Skeletal muscle satellite cell (primary cell): Measurements from ENCODE around the gene RNU1-1. TPM values are rescaled to one million over a fixed set of nuclear protein-coding genes. Genes with fewer than 3 reads are reported as not detected.
"Not testable (repeated sequence)": the region's sequence is repeated elsewhere in the genome, so short reads cannot be mapped to it uniquely, and the experiment has no call there.

Source experiments
- H3K27me3 ChIP-seq: 2 replicates; pipeline ENCODE4 v1.7.0; 2013; ENCODE audit warnings: low read length; ENCODE audit not compliant: control insufficient read depth, insufficient read depth
- H3K36me3 ChIP-seq: 2 replicates; pipeline ENCODE4 v1.7.0; 2013; ENCODE audit warnings: mild to moderate bottlenecking, control low read depth, low read length; ENCODE audit not compliant: insufficient read depth
- H3K4me1 ChIP-seq: 2 replicates; pipeline ENCODE4 v1.7.0; 2013; ENCODE audit warnings: low read length; ENCODE audit not compliant: control insufficient read depth, insufficient read depth
- H3K4me2 ChIP-seq: 2 replicates; pipeline ENCODE4 v1.7.0; 2013; ENCODE audit warnings: mild to moderate bottlenecking, low read length
- H3K4me3 ChIP-seq: 2 replicates; pipeline ENCODE4 v1.7.0; 2013; ENCODE audit warnings: low read length
- H3K9ac ChIP-seq: 2 replicates; pipeline ENCODE4 v1.7.0; 2013; ENCODE audit warnings: mild to moderate bottlenecking, low read depth, low read length, moderate library complexity
- H3K9me3 ChIP-seq: replicated peaks from 2 replicates; pipeline ENCODE4 v1.7.0; 2013; ENCODE audit warnings: mild to moderate bottlenecking, control low read depth, low read length
- total RNA-seq: library from RNA; depleted of rRNA; stranded (reverse); fragments of >200 nt; gene quantifications from 2 replicates; pipeline ENCODE4 v1.2.3, GENCODE V29; 2012; rRNA removed

Gene RNU1-1
- total RNA-seq: under 0.01 TPM in 2 replicates

DNA sequence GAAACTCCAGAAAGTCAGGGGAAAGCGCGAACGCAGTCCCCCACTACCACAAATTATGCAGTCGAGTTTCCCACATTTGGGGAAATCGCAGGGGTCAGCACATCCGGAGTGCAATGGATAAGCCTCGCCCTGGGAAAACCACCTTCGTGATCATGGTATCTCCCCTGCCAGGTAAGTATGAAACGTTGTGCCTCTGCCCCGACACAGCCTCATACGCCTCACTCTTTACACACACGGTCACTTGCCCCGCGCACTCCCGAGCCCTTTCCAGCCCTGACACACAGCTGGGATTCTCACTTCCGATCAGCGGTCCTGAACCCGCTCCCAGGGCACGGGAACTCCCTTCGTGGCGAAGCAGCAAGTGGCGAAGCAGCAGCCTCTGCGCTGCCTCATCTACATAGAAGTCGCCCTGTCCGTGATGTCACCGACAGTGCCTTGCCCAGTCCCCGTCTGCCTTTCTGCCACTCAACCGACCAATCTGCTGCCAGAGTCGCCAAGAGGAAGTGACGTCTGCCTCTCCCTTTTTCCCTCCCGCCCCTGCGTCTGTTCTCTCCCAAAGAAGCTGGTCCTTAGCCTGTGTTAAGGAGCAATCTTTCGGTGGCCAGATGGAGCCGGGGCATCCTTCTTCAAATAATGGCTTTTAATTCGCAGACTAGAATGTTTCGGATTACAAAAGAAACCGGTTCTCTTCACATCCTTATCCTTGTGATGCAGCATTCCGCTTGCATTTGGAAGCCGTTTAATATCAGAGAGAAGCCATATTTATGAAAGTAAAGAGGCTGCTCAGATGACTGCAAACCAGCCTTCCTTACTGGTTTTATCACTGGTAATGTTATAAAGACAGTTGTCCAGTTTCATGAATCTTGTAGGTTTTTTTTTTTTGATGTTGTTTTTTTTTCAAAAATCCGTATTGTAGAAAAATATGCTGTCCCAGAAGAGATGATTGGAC, at the start of gene RNU1-1:
TSS of gene RNU1-1 (minus strand) at position 179 of the 949 bp plus-strand sequence.
- not testable (repeated sequence) for H3K4me1 ChIP-seq

DNA sequence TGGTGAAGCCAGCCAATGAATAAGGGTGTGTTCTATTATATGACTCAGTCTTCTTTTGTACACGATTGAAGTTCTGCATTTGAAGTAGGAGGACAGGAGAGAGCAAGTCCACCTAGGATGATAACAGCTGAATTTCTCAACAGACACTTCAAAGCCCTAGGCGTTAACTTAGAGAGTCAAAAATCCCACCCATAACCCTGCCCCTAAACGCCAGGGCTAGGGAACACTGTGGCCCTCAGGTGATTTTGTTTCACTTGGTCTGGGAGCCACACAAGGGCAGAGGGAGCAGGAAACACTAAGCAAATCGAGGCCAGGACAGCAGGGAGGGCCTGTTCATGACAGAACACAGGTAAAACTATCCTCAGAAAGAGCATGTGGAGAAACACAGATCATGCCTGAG, 47.0 kb upstream of the RNU1-1 start:
- not testable (repeated sequence) for H3K4me1 ChIP-seq, H3K27me3 ChIP-seq, H3K36me3 ChIP-seq, H3K9me3 ChIP-seq, H3K4me2 ChIP-seq, H3K9ac ChIP-seq, H3K4me3 ChIP-seq

More for the DNA sequence above, at the start of gene RNU1-1:
- not testable (repeated sequence) for H3K27me3 ChIP-seq, H3K9me3 ChIP-seq, H3K36me3 ChIP-seq
- Histone ChIP-seq H3K4me2 (peak within 1 kb of the TSS; percentile 79), H3K4me3 (peak within 1 kb of the TSS; percentile 66), H3K9ac (peak within 1 kb of the TSS; percentile 82)

- H3K9ac ChIP-seq, H3K27me3 ChIP-seq, H3K4me3 ChIP-seq, H3K4me2 ChIP-seq, H3K4me1 ChIP-seq, H3K9me3 ChIP-seq, H3K36me3 ChIP-seq: not testable (repeated sequence)
These were observed 46.4 kb upstream of the RNU1-1 start for GRCh38 chr1:16560498-16560897.

DNA sequence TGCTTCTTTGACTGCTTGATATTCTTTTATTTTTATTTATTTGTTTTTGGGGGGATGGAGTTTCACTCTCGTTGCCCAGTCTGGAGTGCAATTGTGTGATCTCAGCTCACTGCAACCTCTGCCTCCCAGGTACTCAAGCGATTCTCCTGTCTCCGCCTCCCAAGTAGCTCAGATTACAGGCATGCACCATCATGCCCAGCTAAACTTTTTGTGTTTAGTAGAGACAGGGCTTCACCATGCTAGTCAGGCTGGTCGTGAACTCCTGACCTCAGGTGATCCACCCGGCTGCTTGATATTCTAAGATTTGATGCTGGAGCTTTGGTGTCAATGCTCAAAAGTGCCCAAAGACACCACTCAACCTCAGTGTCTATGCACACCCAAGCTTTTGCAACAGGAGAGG, 45.6 kb upstream of the RNU1-1 start:
- H3K36me3 ChIP-seq, H3K27me3 ChIP-seq, H3K4me1 ChIP-seq, H3K9ac ChIP-seq, H3K4me3 ChIP-seq, H3K4me2 ChIP-seq, H3K9me3 ChIP-seq: not testable (repeated sequence)

DNA sequence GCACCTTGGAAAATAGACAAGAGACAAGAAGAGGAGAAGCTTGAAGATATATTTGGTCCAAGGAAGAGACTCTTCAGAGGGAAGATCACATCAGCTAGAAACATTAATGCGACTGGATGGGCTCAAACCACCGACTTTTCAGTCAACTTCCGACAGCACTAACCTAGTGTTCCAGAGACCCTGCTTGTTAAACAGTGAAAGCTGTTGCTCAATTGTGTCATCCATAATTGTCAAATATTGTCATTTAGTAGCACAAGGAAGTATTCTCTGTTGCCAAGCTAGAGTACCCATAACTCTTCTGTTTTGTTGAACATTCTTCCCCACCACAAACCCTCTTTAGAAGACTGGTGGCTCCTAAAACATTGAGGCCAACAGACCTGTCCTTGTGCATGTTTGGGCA, 42.9 kb upstream of the RNU1-1 start:
- H3K4me3 ChIP-seq, H3K27me3 ChIP-seq, H3K9me3 ChIP-seq, H3K4me2 ChIP-seq, H3K4me1 ChIP-seq, H3K36me3 ChIP-seq, H3K9ac ChIP-seq: not testable (repeated sequence)

DNA sequence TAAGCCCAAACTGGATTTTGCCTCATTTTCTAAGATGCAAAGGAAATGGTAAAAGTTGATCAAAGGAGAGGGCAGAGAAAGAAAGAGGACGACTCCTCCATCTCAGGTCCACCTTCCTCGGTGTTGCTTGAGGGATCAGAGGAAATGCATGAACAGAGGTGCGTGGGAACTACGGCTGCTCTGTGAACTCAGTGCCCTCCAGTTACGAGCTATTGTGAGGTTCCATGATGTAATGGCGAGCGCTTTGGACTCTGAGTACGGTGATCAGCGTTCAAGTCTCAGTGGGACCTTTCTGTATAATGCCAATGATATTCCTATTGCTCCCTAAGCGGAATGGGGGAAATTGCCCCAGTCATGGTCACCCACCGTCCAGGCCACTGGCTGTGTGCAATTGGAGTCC, 39.2 kb upstream of the RNU1-1 start:
- not testable (repeated sequence) for H3K4me3 ChIP-seq, H3K4me1 ChIP-seq, H3K9ac ChIP-seq, H3K27me3 ChIP-seq, H3K4me2 ChIP-seq, H3K36me3 ChIP-seq, H3K9me3 ChIP-seq

- H3K4me3 ChIP-seq, H3K9me3 ChIP-seq: not testable (repeated sequence)
These were observed 36.3 kb upstream of the RNU1-1 start for GRCh38 chr1:16550212-16550918.

DNA sequence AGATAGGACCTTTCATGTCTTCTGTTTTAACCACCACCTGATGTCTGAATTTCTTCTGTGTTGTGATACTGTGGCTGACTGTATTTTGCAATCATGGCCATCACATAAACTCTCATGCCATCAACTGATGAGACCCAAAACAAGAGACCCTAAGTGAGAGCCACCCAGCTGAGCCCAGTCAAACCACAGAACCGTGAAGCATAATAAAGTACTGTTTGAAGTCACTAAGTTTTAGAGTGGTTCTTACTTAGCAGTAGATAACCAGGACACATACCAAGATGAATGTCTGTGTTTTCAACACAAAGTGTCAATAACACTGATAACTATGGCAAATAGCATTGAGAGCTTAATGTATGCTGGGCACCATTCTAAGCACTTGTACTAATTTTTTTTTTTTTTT, 35.5 kb upstream of the RNU1-1 start:
- not testable (repeated sequence) for H3K4me2 ChIP-seq, H3K9ac ChIP-seq, H3K27me3 ChIP-seq, H3K4me1 ChIP-seq, H3K9me3 ChIP-seq, H3K4me3 ChIP-seq, H3K36me3 ChIP-seq

More at GRCh38 chr1:16550212-16550918, 36.3 kb upstream of the RNU1-1 start:
- H3K9ac ChIP-seq, H3K4me2 ChIP-seq, H3K4me1 ChIP-seq, H3K27me3 ChIP-seq, H3K36me3 ChIP-seq: not testable (repeated sequence)

- not testable (repeated sequence) for H3K27me3 ChIP-seq, H3K4me3 ChIP-seq, H3K9me3 ChIP-seq, H3K36me3 ChIP-seq, H3K4me1 ChIP-seq, H3K9ac ChIP-seq, H3K4me2 ChIP-seq
These were observed 33.6 kb upstream of the RNU1-1 start for GRCh38 chr1:16547502-16548241.

- H3K4me3 ChIP-seq, H3K9me3 ChIP-seq, H3K36me3 ChIP-seq, H3K27me3 ChIP-seq, H3K4me1 ChIP-seq, H3K9ac ChIP-seq, H3K4me2 ChIP-seq: not testable (repeated sequence)
These were observed 31.6 kb upstream of the RNU1-1 start for GRCh38 chr1:16545682-16546095.

- not testable (repeated sequence) for H3K4me3 ChIP-seq, H3K4me2 ChIP-seq, H3K36me3 ChIP-seq, H3K9me3 ChIP-seq, H3K27me3 ChIP-seq, H3K9ac ChIP-seq, H3K4me1 ChIP-seq
These were observed 26.4 kb upstream of the RNU1-1 start for GRCh38 chr1:16540421-16540893.
